Endothelial cell of umbilical vein (primary cell): ENCODE results near the gene SPOPL. TPM values are rescaled to one million over a fixed set of nuclear protein-coding genes. Genes with fewer than 3 reads are reported as not detected.

Source experiments
- BruUV-seq: library from RNA; stranded (reverse); fragments of 400-500 nt; replicated peaks from 2 replicates; lab custom pipeline; 2021; lab: Mats Ljungman, UMichigan
- CTCF ChIA-PET: fragments of 300-600, 350-600 bp; sonication (Branson Sonifier 250); formaldehyde crosslinking; loops from one replicate; lab custom pipeline; 2021; ENCODE audit warnings: antibody characterized with exemption, inconsistent platforms; lab: Charles Lee
- POLR2A ChIA-PET: fragments of 300-600, 350-600 bp; sonication (Branson Sonifier 250); formaldehyde crosslinking; loops from one replicate; lab custom pipeline; 2021; ENCODE audit warnings: antibody characterized with exemption, inconsistent platforms; lab: Charles Lee
- DNase-seq: peaks from one replicate; pipeline ENCODE4 v3.0.0-alpha.2; 2011; ENCODE audit warnings: low read depth, low spot score
- FAIRE-seq: peaks from 2 replicates; lab custom pipeline; 2011; peaks lifted over from hg19 to GRCh38; lab: Jason Lieb, UNC
- H2AFZ ChIP-seq: 2 replicates; pipeline ENCODE4 v1.6.0; 2012; ENCODE audit warnings: low read depth, low read length, control low read depth, inconsistent platforms
- H3K27ac ChIP-seq: 2 replicates; pipeline ENCODE4 v1.5.1; 2011; ENCODE audit warnings: low read depth, mild to moderate bottlenecking, control low read depth, low read length, moderate library complexity; ENCODE audit not compliant: insufficient read depth
- H3K27me3 ChIP-seq, 2 experiments: 2 replicates each; pipeline versions ENCODE4 v1.6.0 to v1.6.1; 2011; ENCODE audit warnings: low read length in 2 of 2, mixed read lengths in 1 of 2; ENCODE audit not compliant: control insufficient read depth in 2 of 2, insufficient read depth in 2 of 2
- H3K36me3 ChIP-seq, 2 experiments: 2 replicates in 1 of 2; 3 replicates in 1 of 2; pipeline ENCODE4 v1.5.1; 2011; ENCODE audit warnings: low read length in 2 of 2, mild to moderate bottlenecking in 1 of 2, moderate library complexity in 1 of 2; ENCODE audit not compliant: control insufficient read depth in 2 of 2, insufficient read depth in 2 of 2; ENCODE audit errors: extremely low read depth in 1 of 2
- H3K4me1 ChIP-seq: 3 replicates; pipeline ENCODE4 v1.5.1; 2011; ENCODE audit warnings: mild to moderate bottlenecking, low read length; ENCODE audit not compliant: control insufficient read depth, insufficient read depth; ENCODE audit errors: extremely low read depth
- H3K4me2 ChIP-seq: 2 replicates; pipeline ENCODE4 v1.6.1; 2011; ENCODE audit warnings: low read length, control low read depth, mixed read lengths; ENCODE audit not compliant: insufficient read depth
- H3K4me3 ChIP-seq, 3 experiments: fragments of 200-600 bp in 1 of 3; sonication (generic), shearing (Covaris generic) in 1 of 3; replicated peaks in 1 of 3; 2 replicates each; pipeline ENCODE4 v1.5.1; 2011 to 2016; ENCODE audit warnings: control low read depth in 3 of 3, low read length in 3 of 3, mild to moderate bottlenecking in 2 of 3, inconsistent platforms in 1 of 3, low read depth in 1 of 3, moderate library complexity in 1 of 3; ENCODE audit not compliant: insufficient read depth in 1 of 3
- H3K79me2 ChIP-seq: 2 replicates; pipeline ENCODE4 v1.6.0; 2012; ENCODE audit warnings: low read length, inconsistent platforms; ENCODE audit not compliant: control insufficient read depth, insufficient read depth
- H3K9ac ChIP-seq: replicated peaks from 2 replicates; pipeline ENCODE3; 2011; ENCODE audit warnings: low read length, control low read depth; ENCODE audit not compliant: insufficient read depth; ENCODE audit errors: extremely low read depth
- H3K9me1 ChIP-seq: replicated peaks from 3 replicates; pipeline ENCODE4 v1.6.0; 2011; ENCODE audit warnings: mild to moderate bottlenecking, low read length; ENCODE audit not compliant: control insufficient read depth, insufficient read depth; ENCODE audit errors: extremely low read depth
- H3K9me3 ChIP-seq: replicated peaks from 2 replicates; pipeline ENCODE4 v1.5.1; 2012; ENCODE audit warnings: low read length, inconsistent platforms; ENCODE audit not compliant: control insufficient read depth, insufficient read depth
- H4K20me1 ChIP-seq: replicated peaks from 2 replicates; pipeline ENCODE3; 2011; ENCODE audit warnings: mild to moderate bottlenecking, low read length; ENCODE audit not compliant: control insufficient read depth, insufficient read depth; ENCODE audit errors: extremely low read depth
- CTCF ChIP-seq, 2 donors: IDR thresholded peaks; 1 replicate in 1 of 2; 2 replicates in 1 of 2; pipeline ENCODE4 v1.5.1; 2011; ENCODE audit warnings: low read length in 2 of 2, mild to moderate bottlenecking in 2 of 2, moderate library complexity in 2 of 2, control low read depth in 1 of 2, inconsistent platforms in 1 of 2, low read depth in 1 of 2; ENCODE audit not compliant: insufficient read depth in 1 of 2; ENCODE audit errors: extremely low read depth in 1 of 2
- EZH2 ChIP-seq: IDR thresholded peaks from 2 replicates; pipeline ENCODE4 v1.6.1; 2012; ENCODE audit warnings: borderline replicate concordance, low read depth, mild to moderate bottlenecking, moderate library complexity, low read length, inconsistent platforms; ENCODE audit not compliant: severe bottlenecking
- FOS ChIP-seq: IDR thresholded peaks from 2 replicates; pipeline ENCODE4 v1.6.1; 2011; ENCODE audit warnings: mild to moderate bottlenecking, low read length, moderate library complexity, borderline replicate concordance; ENCODE audit not compliant: insufficient read depth
- GATA2 ChIP-seq: IDR thresholded peaks from 2 replicates; pipeline ENCODE4 v1.7.0; 2011; ENCODE audit warnings: low read depth, mild to moderate bottlenecking, moderate library complexity, mixed read lengths, low read length; ENCODE audit not compliant: insufficient read length, insufficient read depth
- JUN ChIP-seq: IDR thresholded peaks from 2 replicates; pipeline ENCODE4 v1.6.1; 2011; ENCODE audit warnings: borderline replicate concordance, low read depth; ENCODE audit not compliant: insufficient read length, insufficient read depth
- MAX ChIP-seq: IDR thresholded peaks from 2 replicates; pipeline ENCODE4 v1.6.1; 2011; ENCODE audit not compliant: insufficient read depth, insufficient read length
- MYC ChIP-seq: IDR thresholded peaks from one replicate; pipeline ENCODE4 v1.6.1; 2011; ENCODE audit warnings: mild to moderate bottlenecking, low read depth, low read length
- POLR2A ChIP-seq: IDR thresholded peaks from 2 replicates; pipeline ENCODE4 v1.6.1; 2012; ENCODE audit warnings: low read depth, mild to moderate bottlenecking, control low read depth, low read length
- POLR2AphosphoS5 ChIP-seq: IDR thresholded peaks from 2 replicates; pipeline ENCODE4 v1.6.1; 2012; ENCODE audit warnings: low read depth, mild to moderate bottlenecking, control low read depth, low read length, moderate library complexity; ENCODE audit not compliant: insufficient read depth
- dilution Hi-C: fragments of 300-500 bp; cut with MboI; formaldehyde crosslinking; loops from one replicate; pipeline ENCODE4 v1.15.0; 2019; ENCODE audit warnings: low sequenced_read_pairs; ENCODE audit not compliant: extremely low pct_ligation_motif_present
- intact Hi-C: fragments of 100-400 bp; cut with micrococcal nuclease; formaldehyde crosslinking; loops from one replicate; pipeline ENCODE4 v1.10.0; 2022
- polyA plus RNA-seq, 4 experiments: library from polyadenylated mRNA; depleted of rRNA in 3 of 4; stranded (reverse) in 3 of 4; unstranded in 1 of 4; fragments of >200 nt; gene quantifications; 2 replicates each; pipeline versions ENCODE4 v1.2.1 to v1.2.3, GENCODE V29; 2011 to 2012; ENCODE audit warnings: missing spikeins in 1 of 4
- total RNA-seq: library from RNA; stranded (reverse); gene quantifications from 2 replicates; pipeline ENCODE4 v1.2.3, GENCODE V29; 2021

SPOPL gene
- total and polyA plus RNA-seq, 2 donors (not counting 3 experiments of a cell fraction or from before 2014, with no cell fraction given): 3.1 to 17.4 TPM

GRCh38 chr2:138453815-138454214 is 47.8 kb upstream of the SPOPL start:
- TF ChIP-seq MAX (no peak), EZH2 (no peak), FOS (no peak), POLR2AphosphoS5 (no peak), GATA2 (no peak), CTCF (IDR thresholded peaks at IDR 0.05; ENCODE audit: extremely low read depth in 1 of 2, insufficient read depth in 1 of 2, low read depth in 1 of 2, low read length in 2 of 2) (no peak), JUN (no peak), POLR2A (no peak), MYC (no peak)
- H3K4me3 ChIP-seq: no peak overlapping the region
- no peaks in the 10 kb centered on the region for H3K27me3 ChIP-seq
- BruUV-seq: no TSS peak
- dilution Hi-C loops: no loop called here
- H2AFZ ChIP-seq: no peak overlapping the region
- no peak for DNase-seq
- ChIA-PET POLR2A (no interaction called here), CTCF (interaction anchor here (1.0 kb wide), 1 partner anchor 10 kb away, joined by 3 read pairs; no protein-coding TSS in a partner anchor)
- no peak overlapping the region for H3K27ac ChIP-seq
- no peaks in the 10 kb centered on the region for H3K36me3 ChIP-seq
- H3K79me2 ChIP-seq: no peaks in the 10 kb centered on the region
- FAIRE-seq: no peak
- H4K20me1 ChIP-seq: no peaks in the 10 kb centered on the region
- H3K4me2 ChIP-seq: no peak overlapping the region
- H3K9me3 ChIP-seq: no peaks in the 10 kb centered on the region
- no peaks in the 10 kb centered on the region for H3K9me1 ChIP-seq
- no peak overlapping the region for H3K9ac ChIP-seq
- intact Hi-C loops: no loop called here
- no peaks in the 10 kb centered on the region for H3K4me1 ChIP-seq
